HepG2 (cell line): ENCODE results near the gene MYH10. TPM values are rescaled to one million over a fixed set of nuclear protein-coding genes. Genes with fewer than 3 reads are reported as not detected.

ENCODE experiments used
- AGO2 ChIP-seq: fragments of 200-400 bp; formaldehyde crosslinking; optimal IDR thresholded peaks from 2 replicates; pipeline ENCODE3; 2017; ENCODE audit warnings: mild to moderate bottlenecking, low read depth, low read length, moderate library complexity
- ARNT ChIP-seq: fragments of 450-650 bp; IDR thresholded peaks from 2 replicates; pipeline ENCODE4 v1.6.1; 2017
- ETV5 ChIP-seq: IDR thresholded peaks from 2 replicates; pipeline ENCODE4 v1.6.1; 2018; ENCODE audit warnings: missing biosample characterization, missing genetic modification reagents, inconsistent platforms, borderline replicate concordance
- GABPB1 ChIP-seq: IDR thresholded peaks from 2 replicates; pipeline ENCODE4 v1.6.1; 2016; ENCODE audit warnings: mild to moderate bottlenecking, missing genetic modification reagents, moderate library complexity, missing compliant biosample characterization
- HNRNPK ChIP-seq: fragments of 200-400 bp; formaldehyde crosslinking; IDR thresholded peaks from 2 replicates; pipeline ENCODE4 v1.6.1; 2018; ENCODE audit warnings: low read length, low read depth, moderate library complexity, mild to moderate bottlenecking; ENCODE audit not compliant: poor library complexity, severe bottlenecking
- KDM5B ChIP-seq: sonication (generic); formaldehyde crosslinking; IDR thresholded peaks from 2 replicates; pipeline ENCODE4 v1.4.0; 2020; ENCODE audit warnings: missing genetic modification reagents, mild to moderate bottlenecking, borderline replicate concordance
- MXI1 ChIP-seq: IDR thresholded peaks from 3 replicates; pipeline ENCODE4 v1.6.1; 2012; ENCODE audit warnings: low read depth, low read length, inconsistent platforms, borderline replicate concordance
- MYC ChIP-seq: sonication (generic); formaldehyde crosslinking; IDR thresholded peaks from 2 replicates; pipeline ENCODE4 v1.9.0; 2021; ENCODE audit warnings: missing genetic modification reagents, borderline replicate concordance
- RBFOX2 ChIP-seq: fragments of 200-400 bp; formaldehyde crosslinking; IDR thresholded peaks from 2 replicates; pipeline ENCODE4 v1.6.1; 2017; ENCODE audit warnings: low read depth, mild to moderate bottlenecking, low read length
- SAP130 ChIP-seq: IDR thresholded peaks from 2 replicates; pipeline ENCODE4 v1.6.1; 2016; ENCODE audit warnings: low read depth
- SNAI1 ChIP-seq: sonication (generic); formaldehyde crosslinking; IDR thresholded peaks from 2 replicates; pipeline ENCODE4 v1.5.0; 2020; ENCODE audit warnings: mild to moderate bottlenecking, missing genetic modification reagents, borderline replicate concordance
- SPEN ChIP-seq: sonication (generic); formaldehyde crosslinking; IDR thresholded peaks from 2 replicates; pipeline ENCODE4 v1.5.1; 2020; ENCODE audit warnings: low read depth, mild to moderate bottlenecking, missing genetic modification reagents
- SRY ChIP-seq: sonication (generic); formaldehyde crosslinking; IDR thresholded peaks from 2 replicates; pipeline ENCODE4 v1.8.0; 2022; ENCODE audit warnings: mild to moderate bottlenecking, missing genetic modification reagents
- YY1 ChIP-seq: IDR thresholded peaks from 2 replicates; pipeline ENCODE4 v1.6.1; 2011; ENCODE audit warnings: low read length, low read depth, moderate library complexity, mild to moderate bottlenecking; ENCODE audit not compliant: insufficient read depth, insufficient replicate concordance
- ZFP82 ChIP-seq: sonication (generic); formaldehyde crosslinking; IDR thresholded peaks from 2 replicates; pipeline ENCODE4 v1.5.1; 2020; ENCODE audit warnings: mild to moderate bottlenecking, missing genetic modification reagents, borderline replicate concordance
- ZFX ChIP-seq: sonication (generic); formaldehyde crosslinking; IDR thresholded peaks from 2 replicates; pipeline ENCODE4 v1.4.0; 2020; ENCODE audit warnings: mild to moderate bottlenecking, low read depth, missing genetic modification reagents, moderate library complexity
- ZNF12 ChIP-seq: sonication (generic); formaldehyde crosslinking; IDR thresholded peaks from 2 replicates; pipeline ENCODE4 v1.5.0; 2020; ENCODE audit warnings: missing genetic modification reagents
- ZNF552 ChIP-seq: sonication (generic); formaldehyde crosslinking; IDR thresholded peaks from 2 replicates; pipeline ENCODE4 v1.9.0; 2022; ENCODE audit warnings: missing genetic modification reagents, mild to moderate bottlenecking, borderline replicate concordance
- ZNF557 ChIP-seq: sonication (generic); formaldehyde crosslinking; IDR thresholded peaks from 2 replicates; pipeline ENCODE4 v1.4.0; 2020; ENCODE audit warnings: missing genetic modification reagents
- ZNF75D ChIP-seq: sonication (generic); formaldehyde crosslinking; IDR thresholded peaks from 2 replicates; pipeline ENCODE4 v1.8.1; 2023; ENCODE audit warnings: missing genetic modification reagents, mild to moderate bottlenecking, borderline replicate concordance
- ZNF777 ChIP-seq: sonication (generic); formaldehyde crosslinking; IDR thresholded peaks from 2 replicates; pipeline ENCODE4 v1.4.0; 2020; ENCODE audit warnings: missing genetic modification reagents
- polyA plus RNA-seq, 8 experiments: library from polyadenylated mRNA; depleted of rRNA in 3 of 8; stranded (reverse) in 7 of 8; unstranded in 1 of 8; fragments of >200 nt; fragmentation: Illumina TruSeq in 4 of 8; extraction: Trizol in 4 of 8; gene quantifications; 2 replicates each; pipeline versions ENCODE4 v1.2.1 to v1.2.3, GENCODE V29; 2011 to 2016; ENCODE audit warnings: low read depth in 4 of 8, missing spikeins in 1 of 8, mixed read lengths in 1 of 8; ENCODE audit not compliant: insufficient read depth in 1 of 8
- total RNA-seq, 5 experiments: library from RNA; depleted of rRNA; stranded (reverse); fragments of >200 nt; fragmentation: Illumina TruSeq; extraction: Trizol; gene quantifications; 2 replicates each; pipeline ENCODE4 v1.2.3, GENCODE V29; 2016; ENCODE audit warnings: low read depth in 1 of 5
- TF ChIP-seq, protein P1 (sequence below): sonication (generic); formaldehyde crosslinking; IDR thresholded peaks from 2 replicates; pipeline ENCODE4 v1.4.0; 2020; ENCODE audit warnings: mild to moderate bottlenecking, low read depth, missing genetic modification reagents
- TF ChIP-seq, protein P2 (sequence below): sonication (generic); formaldehyde crosslinking; IDR thresholded peaks from 2 replicates; pipeline ENCODE4 v1.4.0; 2020; ENCODE audit warnings: missing genetic modification reagents, borderline replicate concordance

MYH10 gene
- total and polyA plus RNA-seq, 2 of the 13 experiments (the other 11 are each of a cell fraction or from before 2014, with no cell fraction given): 43.4 to 68.6 TPM

DNA sequence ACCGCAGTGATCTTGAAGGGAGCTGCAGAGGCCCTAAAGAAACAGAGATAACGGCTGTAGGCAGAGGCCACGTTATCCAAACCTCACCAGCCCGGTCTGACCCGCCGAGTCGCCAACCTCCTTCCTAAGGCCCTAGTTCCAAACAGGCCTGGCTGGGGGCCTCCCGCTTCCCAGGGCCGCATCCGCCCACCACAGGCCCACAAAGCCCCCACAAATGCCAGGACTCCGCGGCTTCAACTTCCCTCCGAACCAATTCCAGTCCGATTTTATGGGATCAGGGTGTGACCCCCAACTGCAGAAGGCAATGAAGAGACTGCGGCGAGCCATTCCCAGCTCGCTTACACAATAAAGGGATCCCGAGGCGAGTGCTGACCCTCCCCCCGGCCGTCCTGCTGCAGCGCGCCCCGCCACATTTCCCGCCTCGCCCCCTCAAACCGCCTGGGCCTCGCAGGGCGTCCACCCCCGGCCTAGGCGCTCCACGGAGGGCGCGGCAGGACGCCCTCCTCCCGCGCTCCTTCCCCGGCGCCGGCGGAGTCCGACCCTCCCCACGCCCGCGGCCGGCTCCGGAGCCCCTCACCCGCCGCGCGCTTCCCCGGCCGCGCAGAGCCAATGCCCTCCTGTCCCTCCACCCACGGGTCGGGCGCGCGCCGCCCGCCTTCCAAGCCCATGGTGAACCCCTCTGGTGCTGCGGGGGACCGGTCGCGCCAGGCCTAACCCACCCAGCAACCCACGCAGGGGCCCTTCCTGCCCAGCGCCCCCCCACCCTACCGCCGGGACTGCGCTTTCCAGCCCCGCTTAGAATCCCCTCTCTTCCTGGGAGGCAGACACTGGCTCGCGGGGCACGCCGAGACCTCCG, 926 bp downstream of the MYH10 start (continued):
- peak; percentile 43; the same call in 1 of the 2 replicates for TF ChIP-seq SPEN
- peak; percentile 48 for TF ChIP-seq AGO2
- no peak for TF ChIP-seq GABPB1
- TF ChIP-seq ZNF12 (CRISPR knock-in tag): no peak
- peak; percentile 28 for TF ChIP-seq YY1
- TF ChIP-seq SAP130 (CRISPR knock-in tag): peak; percentile 54
- TF ChIP-seq ZNF557 (CRISPR knock-in tag): no peak
- no peak for TF ChIP-seq ZNF75D (CRISPR knock-in tag)
- TF ChIP-seq KDM5B (CRISPR knock-in tag): peak; percentile 46; the same call in 1 of the 2 replicates
- 0 out of 2 replicates have a peak, but pooled peaks have one; percentile 2 for TF ChIP-seq ZNF552 (CRISPR knock-in tag)
- peak; percentile 82 for TF ChIP-seq ZFX (CRISPR knock-in tag)
- TF ChIP-seq, protein P1, sequence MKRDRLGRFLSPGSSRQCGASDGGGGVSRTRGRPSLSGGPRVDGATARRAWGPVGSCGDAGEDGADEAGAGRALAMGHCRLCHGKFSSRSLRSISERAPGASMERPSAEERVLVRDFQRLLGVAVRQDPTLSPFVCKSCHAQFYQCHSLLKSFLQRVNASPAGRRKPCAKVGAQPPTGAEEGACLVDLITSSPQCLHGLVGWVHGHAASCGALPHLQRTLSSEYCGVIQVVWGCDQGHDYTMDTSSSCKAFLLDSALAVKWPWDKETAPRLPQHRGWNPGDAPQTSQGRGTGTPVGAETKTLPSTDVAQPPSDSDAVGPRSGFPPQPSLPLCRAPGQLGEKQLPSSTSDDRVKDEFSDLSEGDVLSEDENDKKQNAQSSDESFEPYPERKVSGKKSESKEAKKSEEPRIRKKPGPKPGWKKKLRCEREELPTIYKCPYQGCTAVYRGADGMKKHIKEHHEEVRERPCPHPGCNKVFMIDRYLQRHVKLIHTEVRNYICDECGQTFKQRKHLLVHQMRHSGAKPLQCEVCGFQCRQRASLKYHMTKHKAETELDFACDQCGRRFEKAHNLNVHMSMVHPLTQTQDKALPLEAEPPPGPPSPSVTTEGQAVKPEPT: no peak
- peak; percentile 50; the same call in 1 of the 2 replicates for TF ChIP-seq RBFOX2
- peak; percentile 37; the same call in 1 of the 2 replicates for TF ChIP-seq MYC (CRISPR knock-in tag)
- TF ChIP-seq SNAI1 (CRISPR knock-in tag): 0 out of 2 replicates have a peak, but pooled peaks have one; percentile 33
- no peak for TF ChIP-seq ARNT
- no peak for TF ChIP-seq ETV5
- TF ChIP-seq, protein P2, sequence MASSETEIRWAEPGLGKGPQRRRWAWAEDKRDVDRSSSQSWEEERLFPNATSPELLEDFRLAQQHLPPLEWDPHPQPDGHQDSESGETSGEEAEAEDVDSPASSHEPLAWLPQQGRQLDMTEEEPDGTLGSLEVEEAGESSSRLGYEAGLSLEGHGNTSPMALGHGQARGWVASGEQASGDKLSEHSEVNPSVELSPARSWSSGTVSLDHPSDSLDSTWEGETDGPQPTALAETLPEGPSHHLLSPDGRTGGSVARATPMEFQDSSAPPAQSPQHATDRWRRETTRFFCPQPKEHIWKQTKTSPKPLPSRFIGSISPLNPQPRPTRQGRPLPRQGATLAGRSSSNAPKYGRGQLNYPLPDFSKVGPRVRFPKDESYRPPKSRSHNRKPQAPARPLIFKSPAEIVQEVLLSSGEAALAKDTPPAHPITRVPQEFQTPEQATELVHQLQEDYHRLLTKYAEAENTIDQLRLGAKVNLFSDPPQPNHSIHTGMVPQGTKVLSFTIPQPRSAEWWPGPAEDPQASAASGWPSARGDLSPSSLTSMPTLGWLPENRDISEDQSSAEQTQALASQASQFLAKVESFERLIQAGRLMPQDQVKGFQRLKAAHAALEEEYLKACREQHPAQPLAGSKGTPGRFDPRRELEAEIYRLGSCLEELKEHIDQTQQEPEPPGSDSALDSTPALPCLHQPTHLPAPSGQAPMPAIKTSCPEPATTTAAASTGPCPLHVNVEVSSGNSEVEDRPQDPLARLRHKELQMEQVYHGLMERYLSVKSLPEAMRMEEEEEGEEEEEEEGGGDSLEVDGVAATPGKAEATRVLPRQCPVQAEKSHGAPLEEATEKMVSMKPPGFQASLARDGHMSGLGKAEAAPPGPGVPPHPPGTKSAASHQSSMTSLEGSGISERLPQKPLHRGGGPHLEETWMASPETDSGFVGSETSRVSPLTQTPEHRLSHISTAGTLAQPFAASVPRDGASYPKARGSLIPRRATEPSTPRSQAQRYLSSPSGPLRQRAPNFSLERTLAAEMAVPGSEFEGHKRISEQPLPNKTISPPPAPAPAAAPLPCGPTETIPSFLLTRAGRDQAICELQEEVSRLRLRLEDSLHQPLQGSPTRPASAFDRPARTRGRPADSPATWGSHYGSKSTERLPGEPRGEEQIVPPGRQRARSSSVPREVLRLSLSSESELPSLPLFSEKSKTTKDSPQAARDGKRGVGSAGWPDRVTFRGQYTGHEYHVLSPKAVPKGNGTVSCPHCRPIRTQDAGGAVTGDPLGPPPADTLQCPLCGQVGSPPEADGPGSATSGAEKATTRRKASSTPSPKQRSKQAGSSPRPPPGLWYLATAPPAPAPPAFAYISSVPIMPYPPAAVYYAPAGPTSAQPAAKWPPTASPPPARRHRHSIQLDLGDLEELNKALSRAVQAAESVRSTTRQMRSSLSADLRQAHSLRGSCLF (CRISPR knock-in tag): no peak
- TF ChIP-seq HNRNPK: peak; percentile 12
- peak; percentile 69; the same call in 1 of the 2 replicates for TF ChIP-seq ZFP82 (CRISPR knock-in tag)
- TF ChIP-seq SRY: peak; percentile 49; the same call in 1 of the 2 replicates
- TF ChIP-seq MXI1: 0 out of 3 replicates have a peak, but pooled peaks have one; percentile 16
- 0 out of 2 replicates have a peak, but pooled peaks have one; percentile 19 for TF ChIP-seq ZNF777
